Panc1 (cell line): ENCODE results near the gene UBAP1. TPM values are rescaled to one million over a fixed set of nuclear protein-coding genes. Genes with fewer than 3 reads are reported as not detected.
"Not testable (repeated sequence)": the region's sequence is repeated elsewhere in the genome, so short reads cannot be mapped to it uniquely, and the experiment has no call there.

Experiments used
- ATAC-seq: fragments of 200-7000 bp; cut with Tn5 transposase; 2 replicates; pipeline ENCODE4 v1.9.1; 2020; ENCODE audit warnings: mild to moderate bottlenecking, moderate library complexity
- BruUV-seq: library from RNA; stranded (reverse); fragments of 400-500 nt; replicated peaks from 2 replicates; lab custom pipeline; 2021; lab: Mats Ljungman, UMichigan
- CTCF ChIA-PET: fragments of 300-600 bp; sonication (Branson Sonifier 250); formaldehyde crosslinking; loops from one replicate; lab custom pipeline; 2022; ENCODE audit warnings: antibody characterized with exemption; lab: Charles Lee
- POLR2A ChIA-PET: fragments of 300-600 bp; sonication (Branson Sonifier 250); formaldehyde crosslinking; loops from one replicate; lab custom pipeline; 2022; ENCODE audit warnings: antibody characterized with exemption; lab: Charles Lee
- DNase-seq: peaks from one replicate; pipeline ENCODE4 v3.0.0-alpha.2; 2010; ENCODE audit warnings: low read depth, low spot score
- H3K27ac ChIP-seq: 2 replicates; pipeline ENCODE4 v1.5.1; 2011; ENCODE audit warnings: mild to moderate bottlenecking, low read length, inconsistent platforms
- H3K27me3 ChIP-seq: fragments of 200-500 bp; sonication (Bioruptor generic); 2 replicates; pipeline ENCODE4 v1.6.0; 2014; ENCODE audit warnings: low read length, inconsistent platforms; ENCODE audit not compliant: control insufficient read depth, insufficient read depth
- H3K36me3 ChIP-seq: fragments of 200-500 bp; sonication (Bioruptor generic); 2 replicates; pipeline ENCODE4 v1.5.1; 2014; ENCODE audit warnings: inconsistent platforms, mild to moderate bottlenecking, low read length, moderate library complexity; ENCODE audit not compliant: control insufficient read depth, insufficient read depth
- H3K4me1 ChIP-seq: 2 replicates; pipeline ENCODE4 v1.5.1; 2011; ENCODE audit warnings: inconsistent platforms, mild to moderate bottlenecking, low read length, moderate library complexity; ENCODE audit not compliant: control insufficient read depth, insufficient read depth
- H3K4me3 ChIP-seq, 2 experiments: 2 replicates each; pipeline ENCODE4 v1.5.1; 2011 to 2012; ENCODE audit warnings: low read depth in 2 of 2, low read length in 2 of 2, mild to moderate bottlenecking in 2 of 2, inconsistent platforms in 1 of 2, moderate library complexity in 1 of 2
- H3K9me3 ChIP-seq: fragments of 200-500 bp; sonication (Bioruptor generic); 2 replicates; pipeline ENCODE4 v1.5.1; 2014; ENCODE audit warnings: low read depth, mild to moderate bottlenecking, inconsistent platforms, low read length, moderate library complexity; ENCODE audit not compliant: control insufficient read depth, insufficient read depth
- CTCF ChIP-seq: fragments of 450-650 bp; IDR thresholded peaks from 2 replicates; pipeline ENCODE4 v1.5.1; 2017; ENCODE audit warnings: mild to moderate bottlenecking
- POLR2AphosphoS5 ChIP-seq: IDR thresholded peaks from 2 replicates; pipeline ENCODE4 v1.6.1; 2012; ENCODE audit warnings: mild to moderate bottlenecking, low read depth, low read length, moderate library complexity
- REST ChIP-seq, 2 experiments: IDR thresholded peaks; 2 replicates each; pipeline ENCODE4 v1.6.1; 2011 to 2012; ENCODE audit warnings: low read depth in 2 of 2, control low read depth in 1 of 2, low read length in 1 of 2, mild to moderate bottlenecking in 1 of 2, moderate library complexity in 1 of 2; ENCODE audit not compliant: insufficient read depth in 1 of 2
- SIN3A ChIP-seq: IDR thresholded peaks from 2 replicates; pipeline ENCODE4 v1.6.1; 2012; ENCODE audit warnings: low read depth, mild to moderate bottlenecking, low read length, moderate library complexity, borderline replicate concordance; ENCODE audit not compliant: insufficient read depth
- TCF7L2 ChIP-seq: IDR thresholded peaks from 2 replicates; pipeline ENCODE4 v1.6.1; 2011; ENCODE audit warnings: mild to moderate bottlenecking, low read depth, low read length, inconsistent platforms
- in situ Hi-C: cut with HindIII; loops from 2 replicates; pipeline ENCODE4 v1.10.0; 2016; ENCODE audit warnings: low sequenced_read_pairs, low pct_unique_long_range_greater_than_20kb
- intact Hi-C: fragments of 100-400 bp; cut with micrococcal nuclease; formaldehyde crosslinking; loops from one replicate; pipeline ENCODE4 v1.10.0; 2022; ENCODE audit not compliant: unreplicated experiment
- total RNA-seq: library from RNA; stranded (reverse); gene quantifications from one replicate; pipeline ENCODE4 v1.2.1, GENCODE V29; 2021; ENCODE audit not compliant: unreplicated experiment

The UBAP1 gene
- total RNA-seq, 1 experiment from 2014 or later = 55.3 TPM

- TF ChIP-seq TCF7L2 (no peak), POLR2AphosphoS5 (no peak)
- Histone ChIP-seq H3K36me3 (no peaks in the 10 kb centered on the region), H3K9me3 (no peaks in the 10 kb centered on the region), H3K27me3 (no peaks in the 10 kb centered on the region), H3K4me1 (no peaks in the 10 kb centered on the region), H3K27ac (no peak overlapping the region), H3K4me3 (no peak overlapping the region)
- intact Hi-C loops = no loop called here
- no peak for DNase-seq
- ChIA-PET POLR2A (no interaction called here), CTCF (no interaction called here)
- peak; percentile 61; the same call in 1 of the 2 replicates for ATAC-seq
- BruUV-seq = no TSS peak
- in situ Hi-C loops = no loop called here
Observed at GRCh38 chr9:34133436-34133949, 45.4 kb upstream of the UBAP1 start.

GRCh38 chr9:34134521-34134920 is 44.3 kb upstream of the UBAP1 start:
- POLR2A ChIA-PET = no interaction called here
- no TSS peak for BruUV-seq
- Histone ChIP-seq H3K9me3 (no peaks in the 10 kb centered on the region), H3K4me3 (no peak overlapping the region), H3K27me3 (no peaks in the 10 kb centered on the region), H3K4me1 (no peaks in the 10 kb centered on the region), H3K27ac (no peak overlapping the region), H3K36me3 (no peaks in the 10 kb centered on the region)
- in situ Hi-C loops (no loop called here), intact Hi-C loops (no loop called here)
- TF ChIP-seq TCF7L2 = no peak
- no peak for TF ChIP-seq SIN3A
- TF ChIP-seq CTCF = no peak
- TF ChIP-seq REST (IDR thresholded peaks at IDR 0.05; ENCODE audit: insufficient read depth in 1 of 2, low read depth in 2 of 2, low read length in 1 of 2) = no peak
- no peak for TF ChIP-seq POLR2AphosphoS5
- CTCF ChIA-PET = interaction anchor here (0.6 kb wide), 1 partner anchor 21 kb away, joined by 6 read pairs; no protein-coding TSS in a partner anchor
- ATAC-seq (no peak), DNase-seq (no peak)

GRCh38 chr9:34138644-34139043 is 40.2 kb upstream of the UBAP1 start:
- intact Hi-C loops, H3K27me3 ChIP-seq, H3K27ac ChIP-seq, DNase-seq, H3K4me1 ChIP-seq, ATAC-seq, POLR2A ChIA-PET, BruUV-seq, H3K36me3 ChIP-seq, H3K4me3 ChIP-seq, CTCF ChIA-PET, in situ Hi-C loops, H3K9me3 ChIP-seq: not testable (repeated sequence)
